Stimulated activated CD4-positive, alpha-beta T cell treated with anti-CD3 and anti-CD28 coated beads, Interleukin-12 subunit alpha, Interleukin-12 subunit beta, amount 100 ng/mL, for 48 hours (primary cell): ENCODE data around the gene RASAL2.
"Not testable (repeated sequence)": the region's sequence is repeated elsewhere in the genome, so short reads cannot be mapped to it uniquely, and the experiment has no call there.

Source experiments
- DNase-seq, 3 donors: peaks; one replicate each; pipeline ENCODE4 v3.0.0-alpha.2; 2020; ENCODE audit warnings: low read depth in 2 of 3, low spot score in 1 of 3

Gene RASAL2

DNA sequence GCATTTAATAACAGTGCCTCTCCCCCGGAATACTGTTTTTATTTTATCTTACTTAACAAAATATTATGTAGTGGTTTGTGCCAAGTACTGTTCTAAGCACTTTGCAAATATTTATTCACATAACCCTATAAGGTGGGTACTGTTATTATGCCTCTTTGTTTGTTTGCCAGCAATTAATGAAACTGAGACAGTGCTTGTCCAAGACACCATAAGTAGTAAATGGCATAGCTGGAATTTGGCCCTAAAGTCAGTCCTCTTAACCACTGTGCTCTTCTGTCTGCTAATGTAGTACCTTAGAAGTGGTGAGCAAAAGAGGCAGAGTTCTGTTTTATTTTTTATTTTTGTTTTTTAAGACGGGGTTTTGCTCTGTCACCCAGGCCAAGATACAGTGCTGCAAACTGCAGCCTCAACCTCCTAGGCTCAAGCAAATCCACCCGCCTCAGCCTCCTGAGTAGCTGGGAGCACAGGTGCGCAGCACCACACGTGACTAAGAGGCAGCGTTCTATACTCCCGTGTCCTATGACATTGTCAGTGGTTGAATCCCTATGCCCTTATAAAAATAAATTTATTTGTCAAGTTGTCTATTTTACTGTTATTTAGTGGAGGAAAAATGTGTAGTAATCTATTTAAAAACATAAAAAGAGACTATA, 237.1 kb downstream of the RASAL2 start:
- DNase-seq, result no peak

DNA sequence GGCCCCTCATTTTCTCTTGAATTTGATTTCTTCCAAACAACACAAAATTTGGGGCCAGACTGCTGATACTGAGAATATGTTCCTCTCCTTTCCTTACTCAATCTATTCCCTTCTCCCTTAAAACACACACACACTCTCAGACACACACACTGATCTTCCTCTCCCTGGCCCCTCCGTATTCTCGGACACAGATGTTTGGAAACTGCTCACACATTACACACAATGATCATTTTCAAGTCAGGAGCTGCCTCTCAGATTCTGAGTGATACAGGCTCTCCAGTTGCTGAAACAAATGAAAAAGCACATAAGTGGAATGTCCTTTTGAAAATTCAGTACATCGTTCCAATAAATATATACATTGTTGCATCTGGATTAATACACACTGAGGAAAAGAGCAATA, 241.5 kb downstream of the RASAL2 start:
- DNase-seq, result no peak

- DNase-seq, result no peak
These were observed 243.3 kb downstream of the RASAL2 start for GRCh38 chr1:178337091-178337706.

DNA sequence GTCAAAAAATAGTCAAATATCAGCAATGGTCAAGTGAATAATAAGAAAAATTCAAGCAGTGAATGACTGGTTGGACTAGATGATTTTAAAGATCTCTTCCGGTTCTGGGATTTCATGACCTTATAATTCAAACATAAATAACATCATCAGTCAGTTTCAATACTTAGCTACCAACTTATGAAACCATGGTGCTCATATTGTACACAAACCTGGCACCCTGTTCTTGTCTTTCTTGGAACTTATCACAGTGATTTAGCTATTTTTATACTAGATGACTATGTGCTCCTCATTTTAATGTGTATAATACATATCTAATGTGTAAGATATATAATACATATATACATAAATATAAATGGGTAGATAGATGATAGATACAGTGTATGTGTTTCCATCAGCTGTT, 245.9 kb downstream of the RASAL2 start:
- no peak for DNase-seq

GRCh38 chr1:178341261-178341956, 247.5 kb downstream of the RASAL2 start:
- no peak for DNase-seq

DNA sequence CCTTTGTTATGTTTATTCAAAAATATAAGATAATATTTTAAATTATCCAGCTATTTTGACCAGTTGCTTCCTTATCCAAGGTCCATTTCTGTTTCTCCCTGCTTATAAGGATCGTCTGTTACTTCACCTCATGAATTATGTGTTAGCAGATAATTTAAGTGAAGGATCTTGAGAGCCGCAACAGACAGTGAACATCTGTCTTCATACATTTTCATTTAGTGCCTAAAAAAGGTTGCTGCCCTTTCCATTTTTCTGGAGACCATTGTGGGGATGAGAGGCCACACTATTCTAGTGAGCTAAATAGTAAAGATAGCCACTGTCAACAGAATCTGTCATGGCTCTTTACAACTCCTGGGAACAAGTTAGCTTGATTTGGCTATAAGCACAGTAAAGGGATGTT, 248.8 kb downstream of the RASAL2 start:
- DNase-seq, result no peak

DNA sequence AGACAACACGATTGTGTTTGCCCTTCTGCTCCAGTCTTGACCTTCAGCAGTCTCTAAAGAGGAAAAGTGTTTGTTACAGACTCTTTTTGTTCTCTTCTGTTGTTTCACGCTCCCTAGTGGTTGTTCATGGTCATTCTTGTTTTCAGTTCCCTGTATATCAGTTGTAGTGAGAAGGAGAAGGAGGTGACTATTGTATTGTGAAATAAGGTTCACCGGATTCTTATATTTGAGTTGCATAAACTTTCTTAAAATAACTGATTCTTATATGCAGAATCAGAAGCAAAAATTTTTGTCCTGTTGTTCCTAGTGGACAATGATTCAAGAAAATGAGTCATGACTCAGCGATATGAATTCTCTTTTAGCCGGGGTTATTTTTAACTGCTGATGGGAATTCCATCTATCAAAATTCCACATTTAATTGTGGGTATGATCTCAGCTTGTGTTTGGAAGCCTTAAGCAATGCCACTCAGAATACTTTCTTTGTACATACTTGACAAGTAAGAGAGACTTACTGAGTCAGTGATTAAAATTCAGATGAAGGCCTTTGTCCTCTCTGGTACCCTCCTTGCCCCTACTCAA, 250.7 kb downstream of the RASAL2 start:
- no peak for DNase-seq

DNA sequence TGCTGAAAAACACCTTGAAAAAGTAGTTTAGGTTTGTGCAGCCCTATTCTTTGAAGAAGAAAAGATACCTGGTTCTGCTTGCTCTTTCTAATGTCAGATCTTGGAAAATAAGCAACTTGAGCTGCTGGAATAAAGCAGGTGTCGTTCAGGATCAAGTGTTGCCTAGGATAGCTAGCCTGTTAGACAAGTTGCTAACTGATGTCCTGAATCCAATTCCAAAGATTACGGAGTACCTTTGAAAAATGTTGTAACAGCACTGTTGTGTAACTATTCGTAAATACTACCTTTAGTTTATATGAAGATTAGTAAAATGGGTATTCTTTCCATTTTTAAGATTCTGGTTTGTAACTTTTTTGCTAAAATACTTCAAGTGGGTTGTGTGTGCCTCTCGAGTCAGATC, 251.3 kb downstream of the RASAL2 start:
- DNase-seq, result no peak

DNA sequence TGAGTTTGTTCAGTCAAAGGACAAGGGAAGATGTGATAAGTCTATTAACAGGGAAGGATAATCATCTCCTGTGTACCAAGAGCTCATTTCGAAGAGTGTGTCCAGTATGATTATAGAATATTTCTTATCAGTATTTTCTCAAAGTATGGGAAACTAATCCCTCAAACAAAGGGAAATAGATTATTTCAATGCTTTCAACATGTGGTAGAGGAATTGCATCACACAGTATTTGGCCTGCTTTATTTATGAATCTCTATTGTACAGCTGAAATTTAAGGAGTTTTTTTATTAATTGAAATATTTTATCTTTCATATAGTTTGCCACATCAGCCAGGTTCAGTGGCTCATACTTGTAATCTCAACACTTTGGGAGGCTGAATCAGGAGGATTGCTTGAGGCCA, 251.9 kb downstream of the RASAL2 start:
- no peak for DNase-seq

DNA sequence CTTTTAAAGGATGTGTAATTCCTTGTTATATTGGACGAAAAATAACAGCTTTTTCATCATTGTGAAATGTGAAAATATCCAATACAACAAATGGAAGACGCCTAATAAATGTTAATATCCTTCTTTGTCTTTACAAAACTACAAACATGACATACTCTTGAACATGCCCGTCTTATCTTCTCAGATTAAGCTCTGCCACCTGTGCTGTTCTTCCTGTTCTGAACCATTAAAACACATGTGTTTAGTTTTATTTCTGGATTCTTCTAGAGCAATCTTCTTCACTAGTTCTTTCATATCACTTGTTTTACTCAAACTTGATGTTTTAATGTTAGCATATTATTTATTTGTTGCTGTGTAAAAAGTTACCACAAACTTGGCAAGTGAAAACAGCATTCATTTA, 255.9 kb downstream of the RASAL2 start:
- DNase-seq, result no peak

DNA sequence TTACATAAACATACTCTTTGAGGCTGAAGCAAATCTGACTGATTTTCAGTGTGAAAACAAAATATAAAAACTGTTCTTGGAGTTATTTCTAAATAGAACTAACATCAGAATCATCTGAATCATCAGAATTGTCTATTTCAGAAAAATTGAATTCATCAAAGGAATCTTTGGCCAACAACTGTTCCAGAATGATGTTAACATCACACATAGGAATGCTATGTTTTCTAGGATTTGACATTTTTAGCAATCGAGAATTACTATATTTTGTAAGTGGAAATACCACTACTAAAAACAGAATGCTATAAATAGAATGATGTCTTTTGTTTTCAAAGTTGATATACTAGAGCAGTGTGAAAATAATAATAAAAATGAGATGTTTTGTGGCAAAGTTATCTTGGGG, 258.0 kb downstream of the RASAL2 start:
- not testable (repeated sequence) for DNase-seq

DNA sequence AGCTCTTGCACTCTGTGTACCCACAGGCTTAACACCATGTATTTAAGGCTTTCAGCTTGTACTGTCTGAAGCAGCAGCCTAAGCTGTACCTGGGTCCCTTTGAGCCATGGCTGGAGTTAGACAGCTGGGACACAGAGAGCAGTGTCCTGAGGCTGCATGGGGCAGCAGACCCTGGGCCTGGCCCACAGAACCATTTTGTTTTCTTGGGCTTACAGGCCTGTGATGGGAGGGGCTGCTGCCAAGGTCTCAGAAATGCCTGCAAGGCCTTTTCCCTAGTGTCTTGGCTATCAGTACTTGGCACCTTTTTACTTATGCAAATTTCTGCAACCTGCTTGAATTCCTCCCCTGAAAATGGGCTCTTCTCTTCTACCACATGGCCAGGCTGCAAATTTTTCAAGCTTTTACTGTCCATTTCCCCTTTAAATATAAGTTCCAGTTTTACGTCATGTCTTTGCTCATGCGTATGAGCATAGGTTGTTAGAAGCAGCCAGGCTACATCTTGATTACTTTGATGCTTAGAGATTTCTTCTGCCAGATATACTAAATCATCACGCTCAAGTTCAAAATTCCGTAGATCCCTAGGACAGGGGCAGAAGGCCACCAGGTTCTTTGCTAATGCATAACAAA, 259.0 kb downstream of the RASAL2 start:
- DNase-seq, result no peak

- no peak for DNase-seq
These were observed 259.6 kb downstream of the RASAL2 start for GRCh38 chr1:178353524-178353923.

DNA sequence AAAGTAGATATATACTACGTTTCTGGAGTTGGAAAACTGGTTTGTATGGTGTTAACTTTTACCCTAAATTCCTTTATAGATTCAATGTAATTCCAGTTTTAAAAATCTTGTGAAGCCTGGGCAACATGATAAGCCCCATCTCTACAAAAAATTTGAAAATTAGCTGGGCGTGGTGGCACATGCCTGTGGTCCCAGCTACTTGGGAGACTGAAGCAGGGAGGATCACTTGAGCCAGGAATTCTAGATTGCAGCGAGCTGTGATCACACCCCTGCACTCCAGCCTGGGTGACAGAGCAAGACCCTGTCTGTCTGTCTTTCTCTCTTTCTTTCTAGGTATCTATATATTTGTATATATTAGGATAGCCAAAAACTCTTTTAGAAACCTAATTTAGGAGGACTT, 260.9 kb downstream of the RASAL2 start:
- no peak for DNase-seq

DNA sequence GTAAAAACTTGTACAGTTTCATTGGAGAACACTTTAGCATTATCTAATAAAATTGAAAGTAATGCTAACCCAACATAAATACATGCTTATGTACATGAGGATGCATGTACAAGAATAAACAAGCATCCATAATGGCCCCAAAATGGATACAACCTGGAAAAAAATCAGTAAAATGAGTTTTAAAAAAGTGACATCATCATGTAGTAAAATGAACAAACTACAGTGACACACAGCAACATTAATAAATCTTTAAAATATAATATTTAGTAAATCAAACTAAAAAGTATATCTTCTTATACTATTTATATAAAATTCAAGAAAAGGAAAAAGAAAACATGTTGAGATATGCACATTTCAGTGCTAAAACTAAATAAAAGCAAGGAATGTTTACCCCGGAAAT, 262.4 kb downstream of the RASAL2 start:
- no peak for DNase-seq

DNA sequence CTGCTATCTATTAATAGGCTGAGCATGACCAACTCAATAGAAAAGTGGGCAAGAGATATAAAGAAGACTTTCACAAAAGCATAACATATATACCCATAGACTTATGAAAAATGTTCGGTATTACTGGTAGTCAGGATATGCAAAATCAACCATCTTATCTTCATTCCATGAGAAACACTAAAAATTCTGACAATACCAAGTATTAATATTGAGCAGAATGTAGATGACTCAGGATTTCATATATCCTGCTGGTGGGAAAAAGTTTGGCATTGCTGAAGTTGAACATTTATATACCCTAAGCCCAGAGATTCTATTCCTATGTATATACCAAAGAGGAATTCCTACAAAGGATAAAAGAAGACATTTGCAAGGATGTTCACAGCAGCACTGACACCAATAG, 264.6 kb downstream of the RASAL2 start:
- DNase-seq, result no peak

- no peak for DNase-seq
These were observed 266.5 kb downstream of the RASAL2 start for GRCh38 chr1:178360421-178360820.

DNA sequence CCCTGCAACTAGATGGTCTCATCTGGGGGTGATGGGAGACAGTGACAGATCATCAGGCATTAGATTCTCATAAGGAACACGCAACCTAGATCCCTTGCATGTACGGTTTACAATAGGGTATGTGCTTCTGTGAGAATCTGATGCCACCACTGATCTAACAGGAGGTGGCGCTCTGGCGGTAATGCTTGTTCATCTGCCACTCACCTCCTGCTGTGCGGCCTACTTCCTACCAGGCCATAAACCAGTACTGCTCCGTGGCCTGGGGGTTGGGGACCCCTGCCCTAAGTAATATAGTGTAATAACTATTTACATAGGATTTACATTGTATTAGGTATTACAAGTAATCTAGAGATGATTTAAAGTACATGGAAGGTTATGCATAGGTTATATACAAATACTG, 267.9 kb downstream of the RASAL2 start:
- DNase-seq, result no peak

DNA sequence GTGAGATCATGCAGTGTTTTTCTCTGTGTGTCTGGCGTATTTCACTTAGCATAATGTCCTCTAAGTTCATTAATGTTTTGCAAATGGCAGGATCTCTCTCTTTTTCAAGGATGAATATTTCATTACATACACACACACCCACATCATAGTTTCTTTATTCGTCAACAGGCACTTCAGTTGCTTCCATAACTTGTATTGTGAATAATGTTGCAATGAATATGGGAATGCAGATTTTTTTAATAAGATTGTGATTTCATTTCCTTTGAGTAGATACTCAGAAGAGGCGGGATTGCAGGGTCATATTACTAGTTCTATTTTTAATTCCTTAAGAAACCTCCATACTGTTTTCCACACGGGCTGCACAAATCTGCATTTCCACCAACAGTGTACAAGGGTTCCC, 268.8 kb downstream of the RASAL2 start:
- DNase-seq, result no peak

DNA sequence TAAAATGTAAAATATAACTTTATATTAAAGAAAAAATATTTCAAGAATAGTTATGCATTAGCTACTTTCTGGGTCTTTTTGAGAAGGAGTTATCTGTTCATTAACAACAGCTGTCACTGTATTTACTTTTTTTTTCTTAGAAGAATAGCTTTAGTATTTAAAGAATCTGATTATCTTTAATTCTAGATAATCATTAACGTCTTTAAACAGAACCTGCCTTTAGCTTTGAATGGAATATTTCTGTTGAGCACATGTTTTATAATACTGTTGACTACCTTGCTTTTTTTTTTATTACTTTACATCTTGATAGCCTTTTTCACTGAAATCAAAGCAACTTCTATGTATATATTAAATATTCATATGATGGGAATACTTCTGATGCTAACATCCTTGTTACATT, 270.9 kb downstream of the RASAL2 start:
- DNase-seq, result no peak

DNA sequence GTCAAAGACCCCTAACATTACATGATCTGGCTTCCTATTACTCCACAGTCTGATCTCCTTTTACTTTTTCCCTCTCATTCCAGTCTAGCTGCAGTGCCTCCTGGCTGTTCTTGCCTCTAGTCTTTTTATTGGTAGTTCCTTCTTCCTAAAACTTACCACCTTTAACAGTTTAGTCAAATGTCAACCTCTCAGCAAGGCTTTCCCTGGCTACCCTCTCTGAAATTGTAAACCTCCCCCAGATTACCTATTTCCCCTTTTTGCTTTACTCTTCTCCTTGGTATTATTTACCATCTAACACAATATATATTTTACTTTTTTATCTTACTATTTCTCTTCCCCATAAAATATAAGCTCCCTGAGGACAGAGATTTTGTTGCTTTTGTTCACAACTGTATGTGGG, 273.2 kb downstream of the RASAL2 start:
- DNase-seq, result no peak

DNA sequence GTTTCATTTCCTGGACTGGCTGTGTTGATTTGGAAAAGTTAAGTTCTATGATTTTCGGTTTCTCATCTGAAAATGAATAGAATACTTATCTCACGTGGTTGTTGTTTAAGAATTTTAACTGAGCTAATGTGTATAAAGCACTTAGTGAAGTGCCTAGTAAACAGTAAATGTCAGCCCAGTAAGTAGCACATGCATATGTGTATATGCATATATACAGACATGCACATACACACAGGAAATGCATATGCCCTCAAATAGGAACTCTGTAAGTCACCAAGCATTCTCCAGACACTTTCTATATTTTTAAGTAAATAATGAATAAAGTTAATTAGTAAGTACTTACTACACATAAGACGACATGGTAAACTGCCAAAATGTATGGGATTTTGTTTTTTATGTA, 274.3 kb downstream of the RASAL2 start:
- no peak for DNase-seq
